GM18507 (cell line): ENCODE results near the gene ATXN7L2.
"Not testable (repeated sequence)": the region's sequence is repeated elsewhere in the genome, so short reads cannot be mapped to it uniquely, and the experiment has no call there.

Experiments used
- DNase-seq: peaks from one replicate; pipeline ENCODE4 v3.0.0; 2011; ENCODE audit warnings: low read depth; ENCODE audit not compliant: insufficient read length; ENCODE audit errors: extremely low spot score
- FAIRE-seq: peaks from 2 replicates; lab custom pipeline; 2011; peaks lifted over from hg19 to GRCh38; lab: Jason Lieb, UNC

ATXN7L2 gene

DNA sequence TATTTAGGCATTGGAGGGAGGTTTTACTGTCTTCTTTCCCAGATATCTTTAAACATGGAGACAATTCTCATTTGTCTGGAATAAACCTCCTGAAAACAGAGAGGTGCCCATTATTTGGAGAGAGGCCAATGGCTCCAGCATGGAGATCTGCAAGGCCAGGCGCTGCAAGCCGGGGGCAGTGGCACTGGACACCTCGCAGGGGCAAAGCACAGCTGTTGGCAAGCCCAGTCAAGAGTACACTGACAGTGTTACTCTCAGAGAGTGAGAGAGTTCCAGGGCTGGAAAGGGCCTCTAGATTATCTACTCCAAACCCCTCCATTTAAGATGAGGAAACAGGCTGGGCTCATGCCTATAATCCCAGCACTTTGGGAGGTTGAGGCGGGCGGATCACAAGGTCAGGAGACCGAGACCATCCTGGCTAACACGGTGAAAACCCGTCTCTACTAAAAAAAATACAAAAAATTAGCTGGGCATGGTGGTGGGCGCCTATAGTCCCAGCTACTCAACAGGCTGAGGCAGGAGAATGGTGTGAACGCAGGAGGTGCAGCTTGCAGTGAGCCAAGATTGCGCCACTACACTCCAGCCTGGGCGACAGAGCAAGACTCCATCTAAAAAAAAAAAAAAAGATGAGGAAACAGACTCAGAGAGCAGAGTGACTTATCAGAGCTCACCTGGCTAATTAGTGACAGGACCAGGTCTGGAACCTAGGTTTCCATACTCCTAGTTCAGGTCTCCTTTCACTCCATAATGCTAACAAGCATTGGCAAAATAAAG, 10.2 kb upstream of the ATXN7L2 start:
- not testable (repeated sequence) for DNase-seq, FAIRE-seq

DNA sequence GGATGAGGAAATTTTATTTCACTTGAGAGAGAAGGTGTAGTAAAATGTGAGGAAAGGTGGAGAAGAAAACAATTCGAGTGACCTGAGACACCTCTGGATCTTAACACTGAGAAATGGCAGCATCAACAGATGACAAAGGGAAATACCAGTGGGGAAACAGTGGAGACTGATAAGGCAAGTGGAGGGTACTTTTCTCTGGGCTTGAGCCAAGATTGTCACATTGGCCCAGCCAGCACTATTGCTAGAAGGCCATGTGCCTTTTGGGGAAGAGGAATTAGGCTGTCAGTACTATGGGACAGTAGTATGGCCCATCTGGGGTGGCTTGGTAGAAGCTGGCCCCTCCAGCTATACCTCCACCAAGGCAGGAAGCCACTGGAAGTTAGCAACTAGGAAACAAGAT, 9.0 kb upstream of the ATXN7L2 start:
- FAIRE-seq = no peak

DNA sequence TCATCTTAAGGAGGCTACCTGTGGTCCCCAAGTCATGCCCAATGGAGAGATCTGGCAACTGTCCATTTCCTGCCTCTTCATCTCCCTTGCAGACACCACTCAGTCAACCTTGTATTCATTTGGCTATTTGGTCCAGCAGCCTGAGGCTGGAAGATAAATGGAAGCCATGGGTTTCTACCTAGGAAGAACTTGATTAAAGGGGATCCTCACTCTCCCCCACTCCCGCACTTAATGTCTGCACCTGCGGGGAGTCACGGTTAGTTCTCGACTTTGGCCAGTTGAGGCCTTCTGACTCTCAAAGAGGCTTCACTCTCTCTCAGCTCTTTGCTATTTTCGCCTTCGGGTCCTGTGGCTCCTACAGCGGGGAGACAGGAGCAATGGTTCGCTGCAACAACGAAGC, 8.4 kb upstream of the ATXN7L2 start:
- DNase-seq (no peak), FAIRE-seq (no peak)

More for the DNA sequence above, 9.0 kb upstream of the ATXN7L2 start:
- DNase-seq = no peak

DNA sequence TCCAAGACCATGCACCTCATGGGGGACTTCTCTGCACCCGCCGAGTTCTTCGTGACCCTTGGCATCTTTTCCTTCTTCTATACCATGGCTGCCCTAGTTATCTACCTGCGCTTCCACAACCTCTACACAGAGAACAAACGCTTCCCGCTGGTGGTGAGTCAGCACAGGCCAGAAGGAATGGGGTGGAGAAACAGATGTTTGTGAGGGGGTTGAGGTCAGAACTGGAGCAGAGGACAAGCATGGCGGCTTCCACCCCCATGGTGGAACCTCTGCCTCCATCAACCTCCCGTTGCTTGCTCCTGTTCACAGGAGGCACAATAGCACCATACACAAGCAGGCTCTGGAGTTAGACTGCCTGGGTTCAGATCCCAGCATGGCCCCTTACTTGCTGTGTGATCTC, 6.9 kb upstream of the ATXN7L2 start:
- no peak for FAIRE-seq

DNA sequence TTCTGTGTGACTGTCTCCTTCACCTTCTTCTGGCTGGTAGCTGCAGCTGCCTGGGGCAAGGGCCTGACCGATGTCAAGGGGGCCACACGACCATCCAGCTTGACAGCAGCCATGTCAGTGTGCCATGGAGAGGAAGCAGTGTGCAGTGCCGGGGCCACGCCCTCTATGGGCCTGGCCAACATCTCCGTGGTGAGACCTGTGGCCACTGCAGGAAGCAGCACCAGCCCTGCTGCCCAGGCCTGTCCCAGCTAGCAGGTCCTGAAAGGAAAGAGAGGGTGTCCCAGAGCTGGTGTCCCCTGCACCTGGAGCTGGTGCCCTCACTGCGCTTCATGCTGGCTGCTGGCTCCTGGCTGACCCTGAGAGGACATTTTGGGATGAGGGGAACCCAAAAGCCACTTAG, 5.9 kb upstream of the ATXN7L2 start:
- FAIRE-seq = no peak
- DNase-seq = no peak

More for the DNA sequence above, 6.9 kb upstream of the ATXN7L2 start:
- DNase-seq = no peak

DNA sequence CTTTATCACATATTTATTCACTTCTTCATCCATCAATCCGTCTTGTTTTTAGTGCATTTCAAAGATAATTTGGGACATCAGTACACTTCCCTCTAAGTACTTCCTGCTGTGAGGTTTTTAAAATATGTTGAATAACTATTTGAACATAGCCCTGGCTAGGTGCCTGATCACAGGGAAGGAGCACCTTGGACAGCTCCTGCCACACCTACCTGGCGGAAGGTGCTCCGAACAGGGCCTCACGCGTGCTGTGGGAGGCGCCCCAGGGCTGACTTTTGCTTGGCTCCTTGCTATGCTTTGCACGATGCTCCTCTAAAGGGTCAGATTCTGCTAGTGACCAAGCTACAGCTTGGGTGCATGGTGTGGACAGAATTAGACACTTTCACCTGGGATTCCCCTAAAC, 4.9 kb upstream of the ATXN7L2 start:
- DNase-seq (no peak), FAIRE-seq (no peak)

DNA sequence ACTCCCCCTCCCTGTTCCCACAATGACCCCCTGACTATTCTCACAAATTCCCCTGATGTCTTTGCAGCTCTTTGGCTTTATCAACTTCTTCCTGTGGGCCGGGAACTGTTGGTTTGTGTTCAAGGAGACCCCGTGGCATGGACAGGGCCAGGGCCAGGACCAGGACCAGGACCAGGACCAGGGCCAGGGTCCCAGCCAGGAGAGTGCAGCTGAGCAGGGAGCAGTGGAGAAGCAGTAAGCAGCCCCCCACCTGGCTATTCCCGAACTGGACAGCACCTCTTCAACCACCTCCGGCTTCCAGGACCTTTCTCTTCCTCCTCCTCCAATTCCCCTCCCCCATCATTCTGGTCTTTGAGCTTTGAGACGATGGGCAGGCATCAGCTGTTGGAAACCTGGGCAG, 4.4 kb upstream of the ATXN7L2 start:
- DNase-seq (no peak), FAIRE-seq (no peak)

DNA sequence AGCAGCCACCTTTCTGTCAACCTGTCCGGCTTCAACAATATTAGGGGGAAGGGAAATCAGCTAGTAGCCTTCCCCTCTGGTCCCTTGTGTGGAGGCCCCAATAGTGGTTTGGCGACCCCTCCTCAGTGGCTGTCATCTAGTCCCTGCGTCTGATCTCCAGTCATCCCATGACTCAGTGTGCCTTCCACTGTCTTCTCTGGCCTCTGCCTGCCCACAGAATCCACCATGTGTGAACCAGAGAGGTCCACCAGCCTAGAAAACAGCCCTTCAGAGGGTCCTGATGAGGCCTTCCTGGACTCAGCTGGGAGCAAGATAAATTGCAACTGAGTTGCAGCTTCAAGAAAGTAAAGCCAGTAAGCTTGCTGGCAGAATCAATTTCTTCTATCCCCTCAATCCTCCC, 3.8 kb upstream of the ATXN7L2 start:
- FAIRE-seq = no peak
- DNase-seq = no peak

DNA sequence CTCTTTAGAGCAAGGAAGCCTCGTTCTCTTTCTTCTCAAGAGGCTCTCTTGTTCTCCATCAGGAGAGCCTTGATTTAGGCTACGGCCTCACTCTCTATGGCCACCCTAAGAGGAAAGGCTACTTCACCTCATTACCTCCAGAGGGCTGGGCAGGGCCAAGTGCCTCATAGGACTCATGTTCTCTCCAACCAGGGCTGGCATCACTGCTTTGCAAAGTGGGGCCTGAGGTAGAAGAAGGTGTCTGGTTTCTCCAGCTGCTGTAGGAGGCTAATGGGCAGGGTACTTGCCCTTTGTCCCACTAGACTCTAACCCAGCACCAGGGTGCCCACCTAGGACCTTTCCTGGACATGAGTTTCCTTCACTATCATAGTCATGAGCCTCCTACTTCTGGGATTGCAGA, 2.1 kb upstream of the ATXN7L2 start:
- DNase-seq = no peak
- FAIRE-seq = no peak

DNA sequence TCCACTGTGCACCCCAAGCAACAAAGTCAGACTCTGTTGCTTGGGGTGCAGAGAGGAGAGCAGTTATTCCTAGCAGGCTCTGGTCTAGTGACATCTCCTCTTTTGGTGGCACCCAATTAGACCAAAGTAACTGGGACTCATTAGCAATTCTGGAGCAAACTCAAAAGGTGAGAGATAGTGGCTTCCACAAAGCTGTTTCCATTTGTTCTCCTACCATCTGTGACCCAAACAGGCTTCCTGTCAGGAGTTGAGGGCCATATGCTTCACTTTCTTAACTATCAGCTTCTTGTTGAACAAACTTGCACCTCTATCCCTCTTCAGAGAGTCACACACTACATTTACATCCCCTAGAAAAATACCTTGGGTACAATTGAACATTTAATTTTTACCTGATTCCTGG, 1.5 kb upstream of the ATXN7L2 start:
- FAIRE-seq = no peak
- no peak for DNase-seq

DNA sequence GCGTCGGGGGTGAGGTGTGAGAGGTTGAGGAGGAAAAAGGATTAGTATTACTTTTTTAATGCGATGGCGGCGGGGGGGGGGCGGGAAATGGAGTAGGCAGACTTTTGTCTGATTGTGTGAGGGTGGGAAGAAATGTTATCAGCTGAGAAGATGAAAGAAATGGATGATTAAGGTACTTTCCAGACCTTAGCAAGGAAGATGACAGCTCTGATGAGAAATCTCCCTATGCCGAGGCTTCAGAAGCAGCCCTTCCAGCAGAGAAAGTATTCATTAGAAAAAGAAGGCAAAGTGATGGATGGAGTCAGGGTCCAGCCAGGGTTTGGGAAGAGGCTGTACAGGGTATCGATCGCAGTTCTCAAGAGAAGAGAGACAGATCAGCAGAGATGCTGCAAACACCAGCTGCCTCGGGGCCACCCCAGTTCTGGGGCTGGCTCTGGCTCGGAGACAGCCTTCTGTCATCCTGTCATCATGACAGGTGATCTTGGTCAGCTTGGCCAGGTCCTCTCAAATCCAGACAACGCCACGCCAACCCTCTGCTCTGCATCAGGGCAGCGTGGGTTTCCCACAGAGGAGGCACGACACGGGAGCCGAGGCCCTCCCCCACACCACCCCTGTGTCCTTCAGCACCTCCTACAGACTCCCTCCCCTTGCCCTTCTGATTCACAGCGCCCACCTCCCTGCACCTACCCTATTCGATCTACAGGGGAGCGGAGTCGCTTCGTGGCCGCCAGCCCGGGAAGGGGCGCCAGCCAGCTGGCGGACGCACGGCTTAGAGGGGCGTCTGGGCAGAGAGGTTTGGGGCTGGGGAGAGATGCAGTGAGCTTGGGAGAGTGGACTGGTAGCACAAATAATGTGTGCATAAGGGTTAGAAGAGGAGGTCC, 674 bp upstream of the ATXN7L2 start:
- DNase-seq (no peak), FAIRE-seq (no peak)

DNA sequence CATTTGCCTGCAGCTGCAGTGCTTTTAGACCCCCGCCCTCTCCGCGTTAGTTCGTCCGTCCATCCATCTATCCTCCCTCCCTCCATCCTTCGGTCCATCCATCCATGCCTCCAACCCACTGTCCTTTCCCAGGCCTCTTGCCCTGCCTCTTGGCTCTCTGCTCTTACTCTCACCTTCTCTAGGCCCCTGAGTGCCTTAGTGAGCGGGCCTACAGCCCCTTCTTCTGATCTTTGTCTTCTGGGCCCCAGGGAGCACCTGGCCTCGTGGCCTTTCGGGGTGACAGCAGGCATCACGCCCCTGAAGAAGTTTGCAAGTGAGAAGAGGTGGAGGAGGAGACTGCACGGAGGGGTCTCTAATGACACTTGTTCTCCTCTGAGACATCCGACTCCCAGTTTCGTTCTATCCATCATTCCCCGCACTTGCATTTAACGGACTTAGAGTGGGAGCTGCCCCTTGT, 842 bp downstream of the ATXN7L2 start:
- DNase-seq (no peak), FAIRE-seq (no peak)

DNA sequence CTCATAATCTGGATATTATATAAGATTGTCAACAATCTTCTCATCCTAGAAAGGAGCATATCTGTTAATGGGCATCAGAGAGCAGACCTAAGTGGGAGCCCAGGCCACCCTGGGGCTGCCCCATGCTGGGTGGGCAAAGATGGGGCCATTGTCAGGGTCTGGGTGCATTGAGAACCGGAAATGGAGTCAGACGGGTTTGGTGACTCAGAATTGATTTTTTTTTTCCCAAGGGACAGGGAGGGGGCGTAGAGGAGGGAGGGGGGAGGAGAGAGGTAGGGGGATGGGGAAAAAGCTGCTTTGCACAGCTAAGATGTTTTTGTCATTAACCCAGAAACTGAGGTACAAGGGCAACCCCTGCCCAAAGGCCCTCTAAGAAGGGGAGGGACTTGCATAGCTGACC, 1.3 kb downstream of the ATXN7L2 start:
- no peak for FAIRE-seq
- DNase-seq = no peak

DNA sequence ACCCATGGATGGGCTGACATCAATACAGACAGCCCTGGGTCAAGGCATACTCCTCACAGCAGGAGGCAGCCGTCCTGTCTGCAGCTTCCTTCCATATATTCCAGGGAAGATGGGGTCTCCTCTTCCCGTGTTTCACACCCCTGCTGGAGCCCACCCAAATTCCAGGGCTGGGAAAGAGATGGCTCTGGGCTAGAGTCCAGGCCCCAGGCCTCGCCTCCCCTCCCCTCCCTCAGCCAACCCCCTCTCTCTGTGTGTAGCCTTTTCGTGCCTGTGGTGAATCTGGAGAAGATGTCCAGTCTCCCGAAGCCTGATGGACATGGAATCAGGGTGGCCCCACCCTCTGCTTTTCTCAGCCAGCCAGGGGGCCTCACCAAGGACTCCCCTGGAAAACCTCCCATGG, 3.6 kb downstream of the ATXN7L2 start:
- FAIRE-seq = no peak
- DNase-seq = no peak

DNA sequence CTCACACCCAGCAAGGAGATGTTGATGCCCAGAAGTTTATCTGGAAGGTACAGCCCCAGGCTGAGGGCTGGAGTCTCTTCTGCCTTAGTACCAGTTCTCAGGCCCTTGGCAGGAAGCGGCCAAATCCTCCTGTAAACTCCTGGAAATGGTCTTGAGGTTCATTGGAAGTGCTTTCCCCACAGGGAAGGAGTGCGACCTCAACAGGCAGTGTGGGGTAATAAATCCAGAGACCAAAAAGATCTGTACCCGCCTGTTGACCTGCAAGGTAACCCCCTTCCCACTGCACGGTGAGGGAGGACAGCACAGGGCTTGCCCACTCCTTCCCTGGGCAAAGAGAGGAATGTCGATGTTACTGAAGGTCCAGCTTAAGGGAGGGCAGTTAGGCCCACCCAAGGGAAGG, 4.5 kb downstream of the ATXN7L2 start:
- DNase-seq (no peak), FAIRE-seq (no peak)

DNA sequence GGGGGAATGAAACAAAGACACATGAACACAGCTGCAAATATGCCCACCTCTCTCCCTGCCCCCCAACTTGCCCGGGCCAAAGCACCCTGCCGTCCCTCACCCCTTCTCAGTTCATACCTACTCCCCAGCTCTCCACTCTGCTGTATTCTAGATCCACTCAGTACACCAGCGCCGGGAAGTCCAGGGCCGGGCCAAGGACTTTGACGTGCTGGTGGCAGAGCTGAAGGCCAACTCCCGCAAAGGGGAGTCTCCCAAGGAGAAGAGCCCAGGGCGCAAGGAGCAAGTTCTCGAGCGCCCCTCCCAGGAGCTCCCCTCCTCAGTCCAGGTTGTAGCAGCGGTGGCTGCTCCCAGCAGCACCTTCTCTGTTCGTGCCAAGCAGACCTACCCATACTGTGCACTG, 5.0 kb downstream of the ATXN7L2 start:
- FAIRE-seq (no peak), DNase-seq (no peak)

DNA sequence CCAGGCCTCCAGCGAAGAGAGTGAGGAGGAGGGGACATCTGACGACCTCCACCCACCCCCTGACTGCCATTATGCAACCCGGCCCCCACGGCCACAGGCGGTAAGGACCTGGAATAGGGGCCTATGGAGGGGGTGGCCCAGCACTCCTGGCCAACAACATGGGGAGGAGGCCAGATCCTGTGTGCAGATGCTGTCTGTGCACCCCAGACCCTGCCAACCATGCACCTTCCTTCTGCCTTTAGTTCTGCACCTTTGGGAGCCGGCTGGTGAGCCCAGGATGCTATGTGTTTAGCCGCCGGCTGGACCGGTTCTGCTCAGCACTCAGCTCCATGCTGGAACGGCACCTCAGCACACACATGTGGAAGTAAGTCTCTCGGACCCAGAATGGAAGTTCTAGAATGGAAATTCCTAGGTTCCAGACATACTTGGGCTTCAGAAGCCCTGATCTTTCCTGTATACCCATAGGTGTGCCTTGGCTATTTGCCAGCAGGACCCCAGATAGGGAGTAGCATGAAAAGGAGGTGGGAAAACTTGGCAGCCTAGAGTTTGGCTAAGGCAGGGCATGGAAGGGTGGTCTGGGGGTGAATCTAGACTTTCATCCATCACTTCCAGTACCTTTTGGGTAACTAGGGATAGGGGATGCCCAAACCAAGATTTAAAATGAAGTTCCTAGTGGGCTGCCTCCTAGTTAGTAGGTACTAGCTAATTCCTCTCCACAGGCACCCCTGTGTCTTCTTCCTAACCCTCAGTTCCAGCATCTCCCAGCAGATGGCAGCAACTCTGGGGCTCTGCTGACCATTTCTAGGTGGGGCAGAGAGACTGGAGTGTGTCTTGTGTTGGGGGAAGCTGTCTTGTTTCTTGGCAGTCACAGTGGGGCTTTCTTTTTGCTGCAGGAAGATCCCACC, 6.6 kb downstream of the ATXN7L2 start:
- DNase-seq (peak; percentile 39), FAIRE-seq (peak; percentile 53)

DNA sequence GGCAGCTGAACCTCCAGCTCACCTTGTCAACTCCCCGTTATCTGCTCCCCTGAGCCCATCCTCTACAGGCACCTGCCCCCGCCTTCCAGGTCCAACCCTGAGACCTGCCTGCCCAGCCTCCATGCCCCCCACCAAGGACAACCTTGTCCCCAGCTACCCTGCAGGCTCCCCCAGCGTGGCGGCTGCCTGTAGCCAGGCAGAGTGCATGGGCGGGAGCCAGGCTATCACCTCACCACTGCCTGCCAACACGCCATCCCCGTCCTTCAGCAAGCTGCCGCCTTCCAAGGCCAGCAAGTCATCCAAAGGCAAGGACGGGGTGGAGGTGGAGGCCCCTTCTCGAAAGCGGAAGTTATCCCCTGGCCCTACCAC, 7.2 kb downstream of the ATXN7L2 start:
- FAIRE-seq (no peak), DNase-seq (no peak)

DNA sequence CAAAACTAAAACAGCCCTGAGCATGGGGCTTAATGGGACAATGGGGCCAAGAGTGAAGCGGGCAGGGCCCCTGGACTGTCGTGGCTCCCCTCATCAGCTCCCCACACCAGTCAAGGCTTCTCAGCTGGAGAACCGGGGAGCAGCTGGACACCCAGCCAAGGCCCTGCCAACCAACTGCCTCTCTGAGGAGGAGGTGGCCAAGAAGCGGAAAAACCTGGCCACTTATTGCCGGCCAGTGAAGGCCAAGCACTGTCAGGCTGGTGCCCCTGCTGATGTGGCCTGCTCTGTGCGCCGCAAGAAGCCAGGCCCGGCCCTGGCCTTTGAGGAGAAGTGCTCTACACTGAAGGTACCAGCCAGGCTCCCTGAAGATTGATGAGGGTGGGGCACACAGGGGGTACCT, 7.7 kb downstream of the ATXN7L2 start:
- FAIRE-seq (no peak), DNase-seq (no peak)

DNA sequence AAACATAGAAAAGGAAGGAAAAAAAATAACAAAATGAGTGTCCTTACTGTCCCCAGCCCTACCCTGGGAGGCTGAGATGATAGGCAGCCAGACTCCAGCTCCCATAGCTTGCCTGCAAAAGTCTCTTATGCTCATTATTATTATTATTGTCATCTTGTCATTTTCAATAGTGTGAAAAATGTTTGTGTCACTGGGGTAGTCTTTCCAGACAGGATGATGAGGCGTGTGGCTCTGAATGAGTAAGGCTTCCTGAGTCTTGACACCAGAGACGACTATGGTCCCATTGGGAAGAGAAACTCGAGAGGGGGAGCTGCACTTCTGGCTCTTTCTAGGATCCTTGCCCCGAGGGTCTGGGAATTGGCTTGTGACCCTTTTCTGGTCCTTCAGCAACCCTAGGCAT, 9.1 kb downstream of the ATXN7L2 start:
- FAIRE-seq (no peak), DNase-seq (no peak)
